Measurements from ENCODE around the gene PSMB5. TPM values are rescaled to one million over a fixed set of nuclear protein-coding genes. Genes with fewer than 3 reads are reported as not detected.

Gene PSMB5
- total RNA-seq, 1 experiment from 2014 or later = 172 TPM

- intact Hi-C loops (cut with micrococcal nuclease; ENCODE audit: unreplicated experiment) = loop anchor here (1.0 to 5.0 kb wide), 3 partner anchors 60 to 417 kb away; partner anchors contain the start of gene RBM23
- no peak overlapping the region for H3K4me3 Mint-ChIP-seq (ENCODE audit: unreplicated experiment)
- Histone ChIP-seq H3K27me3 (replicated peaks; ENCODE audit: control insufficient read depth, insufficient read depth, low read length) (no peaks in the 10 kb centered on the region), H3K9me3 (no peaks in the 10 kb centered on the region), H3K36me3 (ENCODE audit: control insufficient read depth, insufficient read depth, low read length) (peaks cover 7% of the 10 kb centered on the region), H3K4me3 (ENCODE audit: low read depth, low read length) (peak overlapping the region; percentile 94), H3K4me1 (peaks cover 57% of the 10 kb centered on the region)
- peak overlapping the region; percentile 88 for H3K27ac Mint-ChIP-seq (ENCODE audit: unreplicated experiment)
- TF ChIP-seq CTCF (IDR thresholded peaks at IDR 0.05; ENCODE audit: insufficient read depth in 1 of 2, low read depth in 1 of 2, low read length in 1 of 2, severe bottlenecking in 1 of 2, unreplicated experiment in 1 of 2) = no peak
- ChIA-PET CTCF (no interaction called here), POLR2A (no interaction called here)
- DNase-seq = peak in 1 of 2 experiments; percentile 26
- peaks cover 70% of the 10 kb centered on the region for H3K36me3 Mint-ChIP-seq (ENCODE audit: insufficient read depth, unreplicated experiment)
- H3K27me3 Mint-ChIP-seq (ENCODE audit: insufficient read depth, unreplicated experiment) = no peaks in the 10 kb centered on the region
- H3K4me1 Mint-ChIP-seq (ENCODE audit: low read depth, unreplicated experiment) = peaks cover 37% of the 10 kb centered on the region
- no TSS peak for BruUV-seq (replicated peaks)
- no peaks in the 10 kb centered on the region for H3K9me3 Mint-ChIP-seq (ENCODE audit: unreplicated experiment)
These were observed 55.6 kb downstream of the PSMB5 start for GRCh38 chr14:22978981-22979671.

GRCh38 chr14:22978487-22978837, 56.2 kb downstream of the PSMB5 start:
- no peaks in the 10 kb centered on the region for H3K27me3 ChIP-seq (replicated peaks; ENCODE audit: control insufficient read depth, insufficient read depth, low read length)
- H3K9me3 ChIP-seq = no peaks in the 10 kb centered on the region
- no peak for TF ChIP-seq CTCF (IDR thresholded peaks at IDR 0.05; ENCODE audit: insufficient read depth in 1 of 2, low read depth in 1 of 2, low read length in 1 of 2, severe bottlenecking in 1 of 2, unreplicated experiment in 1 of 2)
- DNase-seq = no peak
- POLR2A ChIA-PET = interaction anchor here (1.2 to 2.4 kb wide), 4 partner anchors 28 to 157 kb away, joined by 5 to 25 read pairs (median 10); partner anchors contain the start of gene CDH24
- peak overlapping the region; percentile 88 for H3K27ac Mint-ChIP-seq (ENCODE audit: unreplicated experiment)
- BruUV-seq (replicated peaks) = no TSS peak
- no peaks in the 10 kb centered on the region for H3K27me3 Mint-ChIP-seq (ENCODE audit: insufficient read depth, unreplicated experiment)
- peaks cover 7% of the 10 kb centered on the region for H3K36me3 ChIP-seq (ENCODE audit: control insufficient read depth, insufficient read depth, low read length)
- peaks cover 57% of the 10 kb centered on the region for H3K4me1 ChIP-seq
- intact Hi-C loops (cut with micrococcal nuclease; ENCODE audit: unreplicated experiment) = loop anchor here (1.0 to 5.0 kb wide), 3 partner anchors 59 to 416 kb away; partner anchors contain the start of gene RBM23
- peaks cover 76% of the 10 kb centered on the region for H3K36me3 Mint-ChIP-seq (ENCODE audit: insufficient read depth, unreplicated experiment)
- CTCF ChIA-PET = interaction anchor here (0.8 to 3.6 kb wide), 6 partner anchors 8 to 1183 kb away, joined by 3 to 36 read pairs (median 8); partner anchors contain the start of genes IRF9 and PRMT5
- H3K4me1 Mint-ChIP-seq (ENCODE audit: low read depth, unreplicated experiment) = peaks cover 43% of the 10 kb centered on the region
- H3K4me3 Mint-ChIP-seq (ENCODE audit: unreplicated experiment) = no peak overlapping the region
- H3K4me3 ChIP-seq (ENCODE audit: low read depth, low read length) = peak overlapping the region; percentile 94
- H3K9me3 Mint-ChIP-seq (ENCODE audit: unreplicated experiment) = no peaks in the 10 kb centered on the region

- no TSS peak for BruUV-seq (replicated peaks)
- Histone ChIP-seq H3K4me3 (ENCODE audit: low read depth, low read length) (peak overlapping the region; percentile 2; the same call in 1 of the 2 replicates), H3K9me3 (no peaks in the 10 kb centered on the region), H3K36me3 (ENCODE audit: control insufficient read depth, insufficient read depth, low read length) (peaks cover 11% of the 10 kb centered on the region), H3K4me1 (peaks cover 58% of the 10 kb centered on the region), H3K27me3 (replicated peaks; ENCODE audit: control insufficient read depth, insufficient read depth, low read length) (no peaks in the 10 kb centered on the region)
- Mint-ChIP-seq H3K4me1 (ENCODE audit: low read depth, unreplicated experiment) (peaks cover 45% of the 10 kb centered on the region), H3K27ac (ENCODE audit: unreplicated experiment) (peak overlapping the region; percentile 88), H3K9me3 (ENCODE audit: unreplicated experiment) (no peaks in the 10 kb centered on the region), H3K36me3 (ENCODE audit: insufficient read depth, unreplicated experiment) (peaks cover 82% of the 10 kb centered on the region), H3K4me3 (ENCODE audit: unreplicated experiment) (no peak overlapping the region), H3K27me3 (ENCODE audit: insufficient read depth, unreplicated experiment) (no peaks in the 10 kb centered on the region)
- DNase-seq = peak; percentile 96 to 98
- POLR2A ChIA-PET = interaction anchor here (0.5 to 2.4 kb wide), 13 partner anchors 8 to 1131 kb away, joined by 3 to 25 read pairs (median 5); partner anchors contain the start of genes ACIN1, C14orf119, CDH24 and HAUS4
- intact Hi-C loops (cut with micrococcal nuclease; ENCODE audit: unreplicated experiment) = loop anchor here (1.0 to 5.0 kb wide), 5 partner anchors 21 to 416 kb away; partner anchors contain the start of genes HAUS4, PRMT5 and RBM23
- TF ChIP-seq CTCF (IDR thresholded peaks at IDR 0.05; ENCODE audit: insufficient read depth in 1 of 2, low read depth in 1 of 2, low read length in 1 of 2, severe bottlenecking in 1 of 2, unreplicated experiment in 1 of 2) = no peak
- CTCF ChIA-PET = interaction anchor here (0.6 to 3.6 kb wide), 12 partner anchors 8 to 1183 kb away, joined by 3 to 36 read pairs (median 6); partner anchors contain the start of genes HAUS4, IRF9 and PRMT5
These were observed 56.8 kb downstream of the PSMB5 start for GRCh38 chr14:22977684-22978486.
